ENCODE results near the gene GREM1.

Gene GREM1

DNA sequence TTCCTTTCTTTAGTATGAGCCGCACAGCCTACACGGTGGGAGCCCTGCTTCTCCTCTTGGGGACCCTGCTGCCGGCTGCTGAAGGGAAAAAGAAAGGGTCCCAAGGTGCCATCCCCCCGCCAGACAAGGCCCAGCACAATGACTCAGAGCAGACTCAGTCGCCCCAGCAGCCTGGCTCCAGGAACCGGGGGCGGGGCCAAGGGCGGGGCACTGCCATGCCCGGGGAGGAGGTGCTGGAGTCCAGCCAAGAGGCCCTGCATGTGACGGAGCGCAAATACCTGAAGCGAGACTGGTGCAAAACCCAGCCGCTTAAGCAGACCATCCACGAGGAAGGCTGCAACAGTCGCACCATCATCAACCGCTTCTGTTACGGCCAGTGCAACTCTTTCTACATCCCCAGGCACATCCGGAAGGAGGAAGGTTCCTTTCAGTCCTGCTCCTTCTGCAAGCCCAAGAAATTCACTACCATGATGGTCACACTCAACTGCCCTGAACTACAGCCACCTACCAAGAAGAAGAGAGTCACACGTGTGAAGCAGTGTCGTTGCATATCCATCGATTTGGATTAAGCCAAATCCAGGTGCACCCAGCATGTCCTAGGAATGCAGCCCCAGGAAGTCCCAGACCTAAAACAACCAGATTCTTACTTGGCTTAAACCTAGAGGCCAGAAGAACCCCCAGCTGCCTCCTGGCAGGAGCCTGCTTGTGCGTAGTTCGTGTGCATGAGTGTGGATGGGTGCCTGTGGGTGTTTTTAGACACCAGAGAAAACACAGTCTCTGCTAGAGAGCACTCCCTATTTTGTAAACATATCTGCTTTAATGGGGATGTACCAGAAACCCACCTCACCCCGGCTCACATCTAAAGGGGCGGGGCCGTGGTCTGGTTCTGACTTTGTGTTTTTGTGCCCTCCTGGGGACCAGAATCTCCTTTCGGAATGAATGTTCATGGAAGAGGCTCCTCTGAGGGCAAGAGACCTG, 13.2 kb downstream of the GREM1 start:
- TF ChIP-seq TAF1 (IDR thresholded peaks at IDR 0.05; ENCODE audit: borderline replicate concordance, insufficient read depth, low read length) (no peak), POLR2AphosphoS5 (IDR thresholded peaks at IDR 0.05; ENCODE audit: low read depth, low read length) (no peak), SIN3A (IDR thresholded peaks at IDR 0.05; ENCODE audit: borderline replicate concordance, insufficient read depth, low read length) (no peak), FOXP2 (optimal IDR thresholded peaks at IDR 0.05; ENCODE audit: borderline replicate concordance, extremely low read depth, extremely low read length, insufficient read depth) (no peak)
- TF ChIP-seq, protein P1, sequence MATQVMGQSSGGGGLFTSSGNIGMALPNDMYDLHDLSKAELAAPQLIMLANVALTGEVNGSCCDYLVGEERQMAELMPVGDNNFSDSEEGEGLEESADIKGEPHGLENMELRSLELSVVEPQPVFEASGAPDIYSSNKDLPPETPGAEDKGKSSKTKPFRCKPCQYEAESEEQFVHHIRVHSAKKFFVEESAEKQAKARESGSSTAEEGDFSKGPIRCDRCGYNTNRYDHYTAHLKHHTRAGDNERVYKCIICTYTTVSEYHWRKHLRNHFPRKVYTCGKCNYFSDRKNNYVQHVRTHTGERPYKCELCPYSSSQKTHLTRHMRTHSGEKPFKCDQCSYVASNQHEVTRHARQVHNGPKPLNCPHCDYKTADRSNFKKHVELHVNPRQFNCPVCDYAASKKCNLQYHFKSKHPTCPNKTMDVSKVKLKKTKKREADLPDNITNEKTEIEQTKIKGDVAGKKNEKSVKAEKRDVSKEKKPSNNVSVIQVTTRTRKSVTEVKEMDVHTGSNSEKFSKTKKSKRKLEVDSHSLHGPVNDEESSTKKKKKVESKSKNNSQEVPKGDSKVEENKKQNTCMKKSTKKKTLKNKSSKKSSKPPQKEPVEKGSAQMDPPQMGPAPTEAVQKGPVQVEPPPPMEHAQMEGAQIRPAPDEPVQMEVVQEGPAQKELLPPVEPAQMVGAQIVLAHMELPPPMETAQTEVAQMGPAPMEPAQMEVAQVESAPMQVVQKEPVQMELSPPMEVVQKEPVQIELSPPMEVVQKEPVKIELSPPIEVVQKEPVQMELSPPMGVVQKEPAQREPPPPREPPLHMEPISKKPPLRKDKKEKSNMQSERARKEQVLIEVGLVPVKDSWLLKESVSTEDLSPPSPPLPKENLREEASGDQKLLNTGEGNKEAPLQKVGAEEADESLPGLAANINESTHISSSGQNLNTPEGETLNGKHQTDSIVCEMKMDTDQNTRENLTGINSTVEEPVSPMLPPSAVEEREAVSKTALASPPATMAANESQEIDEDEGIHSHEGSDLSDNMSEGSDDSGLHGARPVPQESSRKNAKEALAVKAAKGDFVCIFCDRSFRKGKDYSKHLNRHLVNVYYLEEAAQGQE (IDR thresholded peaks at IDR 0.05; ENCODE audit: insufficient read depth in 1 of 2, low read depth in 2 of 2, low read length in 2 of 2) = no peak

DNA sequence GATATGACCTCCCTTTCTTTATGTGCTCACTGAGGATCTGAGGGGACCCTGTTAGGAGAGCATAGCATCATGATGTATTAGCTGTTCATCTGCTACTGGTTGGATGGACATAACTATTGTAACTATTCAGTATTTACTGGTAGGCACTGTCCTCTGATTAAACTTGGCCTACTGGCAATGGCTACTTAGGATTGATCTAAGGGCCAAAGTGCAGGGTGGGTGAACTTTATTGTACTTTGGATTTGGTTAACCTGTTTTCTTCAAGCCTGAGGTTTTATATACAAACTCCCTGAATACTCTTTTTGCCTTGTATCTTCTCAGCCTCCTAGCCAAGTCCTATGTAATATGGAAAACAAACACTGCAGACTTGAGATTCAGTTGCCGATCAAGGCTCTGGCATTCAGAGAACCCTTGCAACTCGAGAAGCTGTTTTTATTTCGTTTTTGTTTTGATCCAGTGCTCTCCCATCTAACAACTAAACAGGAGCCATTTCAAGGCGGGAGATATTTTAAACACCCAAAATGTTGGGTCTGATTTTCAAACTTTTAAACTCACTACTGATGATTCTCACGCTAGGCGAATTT, 14.9 kb downstream of the GREM1 start:
- TF ChIP-seq, protein P1 (IDR thresholded peaks at IDR 0.05; ENCODE audit: insufficient read depth in 1 of 2, low read depth in 2 of 2, low read length in 2 of 2) = no peak
- TF ChIP-seq TAF1 (IDR thresholded peaks at IDR 0.05; ENCODE audit: borderline replicate concordance, insufficient read depth, low read length) (no peak), FOXP2 (optimal IDR thresholded peaks at IDR 0.05; ENCODE audit: borderline replicate concordance, extremely low read depth, extremely low read length, insufficient read depth) (no peak), POLR2AphosphoS5 (IDR thresholded peaks at IDR 0.05; ENCODE audit: low read depth, low read length) (no peak), SIN3A (IDR thresholded peaks at IDR 0.05; ENCODE audit: borderline replicate concordance, insufficient read depth, low read length) (no peak)

DNA sequence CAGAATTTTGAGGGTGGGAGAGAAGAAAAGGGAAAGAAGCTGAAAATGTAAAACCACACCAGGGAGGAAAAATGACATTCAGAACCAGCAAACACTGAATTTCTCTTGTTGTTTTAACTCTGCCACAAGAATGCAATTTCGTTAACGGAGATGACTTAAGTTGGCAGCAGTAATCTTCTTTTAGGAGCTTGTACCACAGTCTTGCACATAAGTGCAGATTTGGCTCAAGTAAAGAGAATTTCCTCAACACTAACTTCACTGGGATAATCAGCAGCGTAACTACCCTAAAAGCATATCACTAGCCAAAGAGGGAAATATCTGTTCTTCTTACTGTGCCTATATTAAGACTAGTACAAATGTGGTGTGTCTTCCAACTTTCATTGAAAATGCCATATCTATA, 15.5 kb downstream of the GREM1 start:
- TF ChIP-seq SIN3A (IDR thresholded peaks at IDR 0.05; ENCODE audit: borderline replicate concordance, insufficient read depth, low read length) = no peak

DNA sequence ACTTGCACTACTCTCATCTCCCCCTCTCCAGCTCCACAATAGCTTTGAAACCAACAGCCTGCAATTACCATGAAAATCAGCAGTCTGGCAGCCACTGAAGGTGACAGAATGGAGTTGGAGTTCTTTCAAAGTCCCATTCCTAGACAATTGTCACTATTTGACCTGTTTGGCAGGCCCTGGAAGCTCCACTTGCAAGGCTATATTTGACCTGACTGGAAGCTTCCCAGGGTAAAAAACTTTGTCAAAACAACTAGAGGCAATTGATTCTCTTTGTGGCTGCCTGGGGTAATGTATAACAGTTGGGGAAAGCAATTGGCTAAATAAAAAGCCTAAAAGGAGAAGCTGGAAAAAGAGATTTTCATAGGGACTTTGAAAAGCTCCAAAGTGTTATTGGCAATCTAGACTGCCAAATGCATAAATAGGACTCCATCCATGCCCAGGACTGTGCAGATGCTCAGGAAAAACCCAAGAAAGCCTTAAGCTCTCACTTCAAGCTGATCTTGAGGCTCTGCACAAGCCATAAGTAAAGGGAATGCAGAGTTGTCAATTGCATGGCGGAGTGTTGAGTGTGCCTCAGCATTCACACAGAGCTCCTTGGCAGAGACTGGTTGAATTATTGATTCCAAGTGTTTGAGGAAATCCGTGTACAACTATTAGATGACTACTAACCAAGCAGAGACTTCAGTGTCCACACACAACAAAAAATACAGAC, 18.3 kb downstream of the GREM1 start:
- TF ChIP-seq SIN3A (IDR thresholded peaks at IDR 0.05; ENCODE audit: borderline replicate concordance, insufficient read depth, low read length) (no peak), FOXP2 (optimal IDR thresholded peaks at IDR 0.05; ENCODE audit: borderline replicate concordance, extremely low read depth, extremely low read length, insufficient read depth) (no peak), TAF1 (IDR thresholded peaks at IDR 0.05; ENCODE audit: borderline replicate concordance, insufficient read depth, low read length) (no peak), POLR2AphosphoS5 (IDR thresholded peaks at IDR 0.05; ENCODE audit: low read depth, low read length) (no peak)
- TF ChIP-seq, protein P1 (IDR thresholded peaks at IDR 0.05; ENCODE audit: insufficient read depth in 1 of 2, low read depth in 2 of 2, low read length in 2 of 2) = no peak

DNA sequence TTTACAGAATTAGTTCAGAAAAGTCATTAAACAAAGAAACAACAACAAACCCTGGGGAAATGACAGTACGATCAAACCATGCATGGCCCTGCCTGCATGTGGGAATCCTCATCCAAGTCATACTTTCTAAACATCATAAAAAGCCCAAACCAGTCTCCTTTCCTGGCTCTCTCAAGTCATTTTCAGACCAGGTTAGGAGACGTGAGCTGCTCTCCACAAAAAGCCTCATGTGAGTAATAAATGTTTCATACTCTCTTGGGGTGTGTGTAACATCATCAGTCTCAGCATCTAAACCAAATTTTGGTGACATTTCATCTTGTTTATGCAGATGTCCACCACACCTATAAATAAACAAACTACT, 18.9 kb downstream of the GREM1 start:
- TF ChIP-seq POLR2AphosphoS5 (IDR thresholded peaks at IDR 0.05; ENCODE audit: low read depth, low read length) = no peak
- TF ChIP-seq, protein P1 (IDR thresholded peaks at IDR 0.05; ENCODE audit: insufficient read depth in 1 of 2, low read depth in 2 of 2, low read length in 2 of 2) = no peak
- no peak for TF ChIP-seq SIN3A (IDR thresholded peaks at IDR 0.05; ENCODE audit: borderline replicate concordance, insufficient read depth, low read length)
- TF ChIP-seq FOXP2 (optimal IDR thresholded peaks at IDR 0.05; ENCODE audit: borderline replicate concordance, extremely low read depth, extremely low read length, insufficient read depth) = no peak
- TF ChIP-seq TAF1 (IDR thresholded peaks at IDR 0.05; ENCODE audit: borderline replicate concordance, insufficient read depth, low read length) = no peak
